Measurements from ENCODE around the gene ACSS3.

The ACSS3 gene

DNA sequence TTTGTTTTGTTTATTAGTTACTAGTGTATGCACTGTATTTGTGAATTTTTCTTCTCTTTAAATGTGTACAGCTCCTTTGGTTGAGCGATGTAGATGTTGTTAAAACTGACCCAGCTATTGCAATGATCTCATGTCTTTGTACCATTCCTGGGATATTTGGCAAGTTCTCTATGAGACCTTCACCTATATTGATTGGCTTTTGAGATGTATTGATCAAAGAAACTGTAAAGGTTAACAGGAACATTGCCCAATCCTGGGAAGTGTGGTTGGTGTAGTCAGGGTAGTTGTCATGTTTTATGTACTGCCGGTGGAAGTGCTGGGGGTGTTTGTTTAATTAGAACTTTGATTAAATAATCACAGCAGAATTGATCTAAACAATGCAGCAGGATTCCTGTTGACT, 43.1 kb downstream of the ACSS3 start:
- no peak for DNase-seq (ENCODE audit: low read depth)
- TF ChIP-seq, protein P1, sequence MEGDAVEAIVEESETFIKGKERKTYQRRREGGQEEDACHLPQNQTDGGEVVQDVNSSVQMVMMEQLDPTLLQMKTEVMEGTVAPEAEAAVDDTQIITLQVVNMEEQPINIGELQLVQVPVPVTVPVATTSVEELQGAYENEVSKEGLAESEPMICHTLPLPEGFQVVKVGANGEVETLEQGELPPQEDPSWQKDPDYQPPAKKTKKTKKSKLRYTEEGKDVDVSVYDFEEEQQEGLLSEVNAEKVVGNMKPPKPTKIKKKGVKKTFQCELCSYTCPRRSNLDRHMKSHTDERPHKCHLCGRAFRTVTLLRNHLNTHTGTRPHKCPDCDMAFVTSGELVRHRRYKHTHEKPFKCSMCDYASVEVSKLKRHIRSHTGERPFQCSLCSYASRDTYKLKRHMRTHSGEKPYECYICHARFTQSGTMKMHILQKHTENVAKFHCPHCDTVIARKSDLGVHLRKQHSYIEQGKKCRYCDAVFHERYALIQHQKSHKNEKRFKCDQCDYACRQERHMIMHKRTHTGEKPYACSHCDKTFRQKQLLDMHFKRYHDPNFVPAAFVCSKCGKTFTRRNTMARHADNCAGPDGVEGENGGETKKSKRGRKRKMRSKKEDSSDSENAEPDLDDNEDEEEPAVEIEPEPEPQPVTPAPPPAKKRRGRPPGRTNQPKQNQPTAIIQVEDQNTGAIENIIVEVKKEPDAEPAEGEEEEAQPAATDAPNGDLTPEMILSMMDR (IDR thresholded peaks at IDR 0.05; ENCODE audit: control insufficient read depth, insufficient read depth, low read depth, low read length, missing control alignments) = no peak
- no peak overlapping the region for H3K4me3 ChIP-seq (ENCODE audit: control insufficient read depth, low read depth, low read length)

DNA sequence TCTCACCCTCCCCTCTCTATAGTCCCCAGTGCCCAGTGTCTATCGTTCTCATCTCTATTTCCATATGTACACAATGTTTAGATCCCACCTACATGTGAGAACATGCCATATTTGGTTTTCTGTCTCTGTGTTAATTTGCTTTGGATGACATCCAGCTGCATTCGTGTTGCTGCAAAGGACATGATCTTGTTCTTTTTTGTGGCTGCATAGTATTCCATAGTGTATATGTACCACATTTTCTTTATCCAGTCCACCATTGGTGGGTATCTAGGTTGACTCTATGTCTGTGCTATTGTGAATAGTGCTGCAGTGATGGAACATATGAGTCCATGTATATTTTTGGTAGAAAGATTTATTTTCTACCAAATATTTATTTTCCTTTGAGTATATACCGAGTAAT, 45.7 kb downstream of the ACSS3 start:
- no peak overlapping the region for H3K4me3 ChIP-seq (ENCODE audit: control insufficient read depth, low read depth, low read length)
- TF ChIP-seq, protein P1 (IDR thresholded peaks at IDR 0.05; ENCODE audit: control insufficient read depth, insufficient read depth, low read depth, low read length, missing control alignments) = no peak
- no peak for DNase-seq (ENCODE audit: low read depth)

DNA sequence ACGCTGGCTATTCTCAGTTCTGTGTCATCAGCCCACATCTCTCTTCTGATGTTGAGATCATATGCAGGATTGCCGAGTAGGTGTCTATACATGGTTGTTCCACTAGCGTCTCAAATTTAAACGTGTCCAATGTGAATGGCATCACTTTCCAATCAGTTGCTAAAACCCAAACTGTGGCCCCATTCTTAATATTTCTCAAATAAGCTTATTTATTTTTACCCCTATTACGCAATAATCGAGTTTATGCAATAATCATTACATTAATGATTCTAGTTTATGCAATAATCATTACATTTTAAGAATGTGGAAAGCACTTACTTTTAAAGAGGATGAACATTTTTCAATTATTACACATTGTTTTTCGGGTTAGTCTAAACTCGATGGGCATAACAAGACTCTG, 47.8 kb downstream of the ACSS3 start:
- no peak overlapping the region for H3K4me3 ChIP-seq (ENCODE audit: control insufficient read depth, low read depth, low read length)
- TF ChIP-seq, protein P1 (IDR thresholded peaks at IDR 0.05; ENCODE audit: control insufficient read depth, insufficient read depth, low read depth, low read length, missing control alignments) = no peak
- no peak for DNase-seq (ENCODE audit: low read depth)

DNA sequence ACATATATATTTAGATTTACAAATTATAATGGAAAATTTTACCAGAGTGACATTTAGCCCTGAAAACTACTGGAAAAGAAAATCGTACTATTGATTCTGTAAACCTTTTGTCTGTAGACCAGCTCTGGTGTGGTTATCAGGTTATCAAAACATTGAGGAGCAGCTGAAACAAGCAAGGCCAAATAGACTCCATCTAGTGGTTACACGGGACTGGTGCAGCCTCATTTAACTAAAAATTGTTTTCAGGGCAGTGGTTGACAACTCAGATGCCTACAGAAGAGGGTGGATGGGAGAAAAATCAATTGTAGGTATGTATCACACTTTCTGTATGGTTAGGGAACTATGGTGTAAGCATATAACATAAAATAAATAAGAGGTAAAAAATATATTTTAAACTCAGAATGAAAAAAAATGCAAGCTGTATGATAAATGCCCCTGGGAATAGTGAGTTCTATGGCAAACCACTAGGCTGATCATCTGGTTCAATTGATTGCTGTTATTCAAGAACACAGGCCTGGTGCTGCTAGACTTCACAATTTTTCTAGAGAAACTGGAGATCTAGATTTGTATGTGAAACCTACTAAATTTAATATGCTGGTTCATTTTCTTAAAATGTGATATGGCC, 51.2 kb downstream of the ACSS3 start:
- H3K4me3 ChIP-seq (ENCODE audit: control insufficient read depth, low read depth, low read length) = no peak overlapping the region
- TF ChIP-seq, protein P1 (IDR thresholded peaks at IDR 0.05; ENCODE audit: control insufficient read depth, insufficient read depth, low read depth, low read length, missing control alignments) = peak; percentile 91
- DNase-seq (ENCODE audit: low read depth) = peak; percentile 10

DNA sequence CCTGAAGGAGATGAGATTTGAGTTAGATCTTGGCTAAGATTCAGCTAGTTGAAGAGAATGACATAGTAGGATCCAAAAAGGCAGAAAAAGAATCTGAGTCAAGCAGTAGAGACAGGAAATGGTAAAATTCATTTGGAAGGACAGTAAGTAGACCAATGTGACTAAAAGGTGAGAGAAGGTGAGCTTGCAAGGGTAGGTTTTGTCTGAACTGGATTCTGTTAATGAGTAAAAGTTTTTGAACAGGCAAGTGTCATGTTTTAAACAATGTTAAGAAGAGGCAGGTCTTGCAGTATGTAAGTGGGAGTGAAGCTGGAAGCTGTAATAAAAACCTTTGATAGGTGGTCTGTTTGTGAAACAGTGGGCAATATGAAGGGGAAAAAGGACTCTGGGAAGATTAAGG, 58.6 kb downstream of the ACSS3 start:
- no peak overlapping the region for H3K4me3 ChIP-seq (ENCODE audit: control insufficient read depth, low read depth, low read length)
- no peak for DNase-seq (ENCODE audit: low read depth)
- TF ChIP-seq, protein P1 (IDR thresholded peaks at IDR 0.05; ENCODE audit: control insufficient read depth, insufficient read depth, low read depth, low read length, missing control alignments) = no peak

DNA sequence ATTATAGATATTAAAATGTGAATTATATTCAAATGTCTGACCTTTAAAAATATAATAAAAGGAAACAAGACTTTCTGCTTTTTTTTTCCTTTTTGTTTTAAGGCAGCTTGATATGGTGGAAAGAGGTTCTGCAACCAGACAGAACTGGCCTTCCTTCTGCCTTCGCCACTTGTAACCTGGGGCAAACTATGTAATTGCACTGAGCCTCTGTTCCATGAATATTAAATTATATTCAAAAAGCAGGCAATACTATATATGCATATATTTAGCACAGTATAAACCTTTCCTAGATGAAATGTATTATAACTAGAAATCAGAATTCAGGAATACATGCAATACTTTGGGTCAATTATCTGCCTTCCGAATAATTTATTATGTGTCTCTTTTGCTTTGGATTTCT, 59.9 kb downstream of the ACSS3 start:
- no peak overlapping the region for H3K4me3 ChIP-seq (ENCODE audit: control insufficient read depth, low read depth, low read length)
- TF ChIP-seq, protein P1 (IDR thresholded peaks at IDR 0.05; ENCODE audit: control insufficient read depth, insufficient read depth, low read depth, low read length, missing control alignments) = no peak
- no peak for DNase-seq (ENCODE audit: low read depth)

DNA sequence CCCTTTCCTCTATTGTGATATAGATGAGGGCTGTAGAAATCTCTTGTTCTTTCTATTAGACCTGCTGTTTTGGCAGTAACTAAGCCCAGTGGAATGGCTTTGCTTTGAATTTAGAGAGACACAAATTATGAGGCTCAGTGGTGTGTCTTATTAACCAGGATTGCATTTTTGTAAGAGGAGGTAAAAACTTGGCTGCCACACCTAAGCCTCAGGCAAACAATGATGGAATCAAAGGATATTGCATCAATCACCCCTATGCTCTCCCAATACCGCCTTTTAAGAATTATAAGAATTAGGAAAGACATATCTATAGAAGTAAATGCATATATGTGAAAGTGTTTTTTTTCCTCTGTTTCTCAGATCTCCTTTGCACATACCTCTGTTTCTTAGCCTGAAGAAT, 63.3 kb downstream of the ACSS3 start:
- DNase-seq (ENCODE audit: low read depth) = no peak
- H3K4me3 ChIP-seq (ENCODE audit: control insufficient read depth, low read depth, low read length) = no peak overlapping the region
- TF ChIP-seq, protein P1 (IDR thresholded peaks at IDR 0.05; ENCODE audit: control insufficient read depth, insufficient read depth, low read depth, low read length, missing control alignments) = no peak
